ENCODE data around the gene XRN1.
"Not testable (repeated sequence)": the region's sequence is repeated elsewhere in the genome, so short reads cannot be mapped to it uniquely, and the experiment has no call there.

Gene XRN1

GRCh38 chr3:142319094-142319493, 128.7 kb downstream of the XRN1 start:
- peak; percentile 79 for DNase-seq

GRCh38 chr3:142318331-142318730, 129.5 kb downstream of the XRN1 start:
- peak; percentile 64 for DNase-seq

DNA sequence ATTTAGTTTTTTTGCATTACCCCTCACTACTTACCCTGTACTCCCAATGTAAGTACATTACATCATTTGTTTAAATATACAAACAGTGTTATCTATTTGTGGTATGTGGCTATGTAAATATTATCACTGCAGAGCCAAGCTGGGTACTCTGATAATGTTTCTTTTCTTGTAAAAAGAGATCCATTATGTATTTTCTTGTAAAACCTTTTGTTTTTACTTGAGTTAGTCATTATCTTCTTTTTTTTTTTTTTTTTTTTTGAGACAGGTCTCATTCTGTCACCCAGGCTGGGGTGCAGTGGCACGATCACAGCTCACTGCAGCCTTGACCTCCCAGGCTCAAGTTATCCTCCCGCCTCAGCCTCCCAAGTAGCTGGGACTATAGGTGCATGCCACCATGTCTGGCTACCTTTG, 131.9 kb downstream of the XRN1 start:
- DNase-seq, result not testable (repeated sequence)

DNA sequence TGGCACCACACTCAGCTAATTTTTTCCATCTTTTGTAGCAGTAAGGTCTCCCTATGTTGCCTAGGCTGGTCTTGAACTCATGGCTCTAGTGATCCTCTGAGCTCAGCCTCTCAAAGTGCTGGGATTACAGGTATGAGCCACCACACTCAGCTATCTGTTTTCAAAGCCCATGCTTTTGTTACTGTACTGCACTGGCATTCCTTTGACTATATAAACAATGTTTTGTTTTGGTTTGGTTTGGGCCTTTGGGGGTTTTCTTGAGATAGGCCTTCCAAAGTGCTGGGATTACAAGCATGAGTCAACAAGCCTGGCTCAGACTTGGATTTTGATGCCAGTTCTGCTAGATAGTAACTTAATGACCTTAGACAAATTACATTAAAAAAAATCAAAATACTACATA, 132.8 kb downstream of the XRN1 start:
- DNase-seq, result peak; percentile 81

DNA sequence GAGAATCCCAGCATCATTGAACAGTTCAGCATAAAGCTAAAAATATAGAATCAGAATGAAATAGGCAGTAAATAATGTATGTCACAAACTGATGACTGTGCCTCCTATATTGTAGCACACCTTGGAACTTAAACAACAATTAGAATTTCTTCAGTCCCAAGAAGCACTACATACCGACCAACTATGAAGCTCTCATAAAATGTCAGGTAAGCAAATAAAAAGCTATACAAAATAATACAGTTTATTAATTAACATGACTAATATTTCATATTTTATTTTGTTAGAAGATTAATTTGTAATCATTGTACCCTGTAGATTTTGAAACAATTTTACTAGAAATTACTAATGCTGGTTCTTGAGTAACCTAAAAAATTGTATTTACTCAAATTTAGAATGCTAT, 137.4 kb downstream of the XRN1 start:
- no peak for DNase-seq

- not testable (repeated sequence) for DNase-seq
Measured at GRCh38 chr3:142302847-142303246, 145.0 kb downstream of the XRN1 start.

GRCh38 chr3:142298626-142299025, 149.2 kb downstream of the XRN1 start:
- no peak for DNase-seq

GRCh38 chr3:142296507-142296906, 151.3 kb downstream of the XRN1 start:
- DNase-seq, result no peak

DNA sequence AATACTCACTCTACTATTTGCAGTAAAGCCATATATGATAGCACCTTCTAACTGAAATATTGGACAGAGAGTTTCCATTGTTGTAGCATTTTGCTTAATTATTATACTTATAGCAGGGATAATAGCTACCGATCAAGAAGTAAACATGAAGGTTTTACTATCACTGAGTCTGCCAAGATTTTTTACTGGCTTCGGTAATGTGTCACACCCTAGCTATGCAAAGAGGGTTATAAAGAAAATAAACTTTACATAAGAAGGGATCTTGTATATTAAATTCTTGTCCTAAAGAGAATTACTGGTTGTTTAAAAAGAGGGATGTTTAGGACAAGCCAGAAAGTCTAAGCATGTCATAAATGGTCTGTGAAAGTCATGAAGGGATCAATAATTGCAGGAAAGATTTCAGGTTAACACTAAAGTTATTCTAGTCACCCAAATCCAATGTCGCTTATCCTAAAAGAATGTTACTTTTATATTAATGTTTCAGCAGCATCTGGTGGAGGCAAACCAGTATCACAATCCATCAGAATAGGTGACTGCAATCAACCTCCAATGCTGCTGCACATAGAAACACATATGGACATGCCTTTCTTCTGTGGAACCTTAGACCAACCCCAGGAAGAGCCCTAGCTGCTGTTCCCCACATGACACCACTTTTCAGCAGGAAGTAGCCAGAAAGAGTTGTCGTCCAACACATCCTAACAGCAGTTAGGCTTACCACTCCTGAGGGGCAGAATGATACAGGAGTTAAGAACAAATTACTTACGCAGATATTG, 159.8 kb downstream of the XRN1 start:
- DNase-seq, result no peak

- no peak for DNase-seq
Measured at GRCh38 chr3:142285083-142285517, 162.7 kb downstream of the XRN1 start.

DNA sequence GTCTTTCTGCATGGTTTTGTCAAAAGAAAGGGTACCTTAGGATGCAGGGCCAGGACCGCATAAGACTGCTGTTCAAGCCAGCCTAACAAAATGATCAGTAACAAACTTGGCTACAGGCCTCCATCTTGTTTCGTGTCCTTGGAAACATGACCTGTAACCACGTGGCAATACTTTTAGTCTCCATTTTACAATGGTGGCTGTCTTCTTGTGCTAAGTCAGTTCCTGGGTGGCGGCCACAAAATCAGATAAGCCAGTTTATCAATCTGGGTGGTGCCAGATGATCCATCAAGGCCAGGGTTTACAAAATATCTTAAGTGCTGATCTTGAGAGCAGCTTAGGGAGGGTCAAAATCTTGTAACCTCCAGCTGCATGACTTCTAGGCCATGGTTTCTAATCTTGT, 165.3 kb downstream of the XRN1 start:
- DNase-seq, result no peak

- DNase-seq, result no peak
Measured at GRCh38 chr3:142281474-142281873, 166.4 kb downstream of the XRN1 start.

- peak; percentile 70 for DNase-seq
Measured at GRCh38 chr3:142279965-142280590, 167.8 kb downstream of the XRN1 start.

DNA sequence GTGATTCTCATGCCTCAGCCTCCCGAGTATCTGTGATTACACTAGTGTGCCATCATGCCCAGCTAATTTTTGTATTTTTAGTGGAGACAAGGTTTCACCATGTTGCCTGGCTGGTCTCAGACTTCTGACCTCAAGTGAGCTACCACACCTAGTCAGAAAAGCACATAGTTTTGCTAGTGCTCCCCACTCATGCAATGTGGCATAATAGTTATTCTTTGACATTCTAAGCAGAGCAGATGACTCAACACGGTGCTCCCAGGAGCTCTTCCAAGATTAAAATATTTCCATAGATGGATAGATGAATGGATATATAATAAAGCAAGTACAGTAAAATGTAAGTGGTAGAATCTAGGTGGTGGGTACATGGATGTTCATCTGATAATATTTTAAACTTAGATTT, 169.4 kb downstream of the XRN1 start:
- DNase-seq, result peak; percentile 58

DNA sequence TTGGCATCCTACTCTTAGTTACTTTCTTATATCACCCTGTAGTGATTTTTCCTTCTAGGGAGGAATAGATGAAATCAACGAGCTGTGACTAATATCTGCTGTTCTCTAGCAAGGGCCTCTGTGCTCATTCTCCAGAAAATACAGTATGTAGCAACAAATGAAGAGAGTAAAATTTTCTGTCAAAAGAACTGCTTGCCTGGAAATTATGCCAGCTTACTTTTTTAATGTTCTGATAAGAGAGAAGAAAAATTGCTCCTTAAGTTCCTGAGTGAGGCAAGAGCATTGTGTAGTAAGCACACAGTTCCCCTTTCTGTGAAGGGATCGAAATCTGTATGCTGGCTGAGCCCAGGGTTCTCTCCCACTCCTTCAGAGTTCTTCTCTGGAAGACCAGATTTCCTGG, 171.1 kb downstream of the XRN1 start:
- DNase-seq, result peak; percentile 24

DNA sequence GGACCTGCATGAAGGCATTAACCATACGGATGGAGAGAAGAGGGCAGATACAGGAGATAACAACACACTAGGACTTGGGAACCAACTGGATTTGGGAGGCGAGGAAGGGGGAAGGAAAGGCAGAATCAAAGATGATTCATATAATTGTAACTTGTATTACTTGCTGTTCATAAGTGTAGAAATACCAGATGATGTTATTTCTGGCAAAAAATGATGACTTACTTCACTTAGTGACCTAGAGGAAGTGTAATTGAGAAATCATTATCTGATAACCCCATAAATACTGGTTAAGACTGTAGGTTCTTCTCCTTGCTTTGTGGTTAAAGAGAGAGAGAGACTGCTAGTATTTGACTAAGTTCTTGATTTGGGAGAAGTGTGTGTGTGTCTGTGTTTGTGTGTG, 172.0 kb downstream of the XRN1 start:
- DNase-seq, result peak; percentile 90

DNA sequence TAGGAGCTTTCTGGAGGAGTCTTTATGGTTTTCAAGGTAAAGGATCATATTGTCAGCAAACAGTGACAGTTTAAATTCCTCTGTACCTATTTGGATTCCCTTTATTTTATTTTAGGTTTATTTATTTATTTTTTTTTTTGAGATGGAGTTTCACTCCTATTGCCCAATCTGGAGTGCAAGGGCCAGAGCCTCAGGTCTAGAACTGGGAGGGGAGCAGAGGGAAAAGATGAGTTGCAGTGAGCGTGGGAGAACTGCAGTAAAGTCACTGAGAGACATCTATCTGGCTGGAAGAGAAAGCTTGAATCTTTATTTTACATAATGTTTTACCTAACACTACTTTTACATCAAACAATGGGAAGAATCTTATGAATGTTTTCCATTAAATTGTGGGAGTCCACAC, 172.9 kb downstream of the XRN1 start:
- DNase-seq, result no peak

DNA sequence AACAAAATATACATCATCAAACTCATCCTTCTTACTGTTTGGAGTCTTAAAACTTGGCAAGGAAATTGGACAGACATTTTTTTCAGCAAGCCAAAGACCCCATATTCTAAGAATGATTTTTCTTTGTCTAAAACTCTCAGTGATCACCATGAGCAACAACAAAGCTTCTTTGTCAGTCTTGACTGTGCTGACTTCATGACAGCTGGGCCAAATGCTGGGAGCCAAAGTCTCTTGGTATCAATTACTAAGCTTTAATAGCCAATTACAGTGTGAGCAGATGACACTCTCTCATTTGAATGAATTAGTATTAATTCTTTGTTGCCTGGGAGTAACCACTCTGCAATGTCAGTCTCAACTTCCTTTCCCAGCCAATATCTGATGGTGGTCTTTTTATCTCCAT, 174.3 kb downstream of the XRN1 start:
- no peak for DNase-seq

GRCh38 chr3:142272200-142272891, 175.5 kb downstream of the XRN1 start:
- peak; percentile 14 for DNase-seq

DNA sequence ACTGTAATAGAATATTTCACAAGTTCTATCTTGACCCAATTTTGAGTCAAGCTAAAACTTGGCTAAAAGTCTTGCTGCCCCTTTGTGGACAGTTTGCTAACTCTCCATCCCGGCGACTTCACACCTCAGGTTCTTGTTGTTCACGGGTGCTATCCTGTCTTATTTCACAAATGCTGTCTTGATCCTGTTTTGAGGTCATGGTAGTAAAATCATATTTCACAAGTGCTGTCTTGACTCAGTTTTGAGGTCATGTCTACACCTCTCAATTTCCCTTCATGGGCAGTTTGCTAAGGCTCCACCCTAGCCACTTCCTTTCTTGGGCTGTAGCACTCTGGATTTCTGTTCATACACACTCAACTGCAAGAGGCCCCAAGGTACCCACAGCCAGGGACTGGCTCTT, 177.4 kb downstream of the XRN1 start:
- no peak for DNase-seq

DNA sequence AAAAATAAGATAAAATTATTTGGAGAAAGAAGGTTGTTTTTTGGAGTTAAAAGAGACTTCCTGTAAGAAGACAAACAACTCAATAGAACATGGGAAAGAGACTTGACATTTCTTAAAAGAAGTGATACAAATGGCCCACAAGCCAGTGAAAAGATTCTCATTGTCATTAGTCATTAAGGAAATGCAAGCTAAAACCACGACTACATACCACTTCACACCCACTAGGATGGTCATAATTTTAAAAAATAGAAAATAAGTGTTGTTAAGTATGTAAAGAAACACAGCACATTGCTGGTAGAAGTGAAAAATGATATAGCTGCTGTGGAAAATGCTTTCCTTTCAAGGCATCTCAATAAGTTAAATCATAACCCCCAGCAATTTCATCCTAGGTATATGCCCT, 178.1 kb downstream of the XRN1 start:
- DNase-seq, result no peak

- DNase-seq, result no peak
Measured at GRCh38 chr3:142268426-142268825, 179.4 kb downstream of the XRN1 start.

DNA sequence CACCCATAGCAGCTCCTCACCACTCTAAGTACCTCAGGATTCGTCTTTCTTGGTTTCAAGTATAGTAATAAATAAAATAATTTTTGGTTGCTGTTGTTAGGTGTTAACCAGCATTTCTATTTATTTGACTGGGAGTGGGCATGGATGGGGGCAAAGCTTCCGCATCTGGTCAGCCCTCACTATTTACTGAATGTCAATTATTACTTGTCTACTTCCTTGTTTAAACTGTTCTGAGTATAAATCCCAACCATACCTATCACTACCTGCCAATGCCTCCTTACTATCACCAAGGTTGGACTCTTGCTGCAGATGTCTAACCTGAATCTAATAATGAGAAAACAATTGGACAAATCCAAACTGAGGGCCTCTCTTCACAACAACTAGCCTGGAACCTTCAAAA, 180.6 kb downstream of the XRN1 start:
- DNase-seq, result no peak

DNA sequence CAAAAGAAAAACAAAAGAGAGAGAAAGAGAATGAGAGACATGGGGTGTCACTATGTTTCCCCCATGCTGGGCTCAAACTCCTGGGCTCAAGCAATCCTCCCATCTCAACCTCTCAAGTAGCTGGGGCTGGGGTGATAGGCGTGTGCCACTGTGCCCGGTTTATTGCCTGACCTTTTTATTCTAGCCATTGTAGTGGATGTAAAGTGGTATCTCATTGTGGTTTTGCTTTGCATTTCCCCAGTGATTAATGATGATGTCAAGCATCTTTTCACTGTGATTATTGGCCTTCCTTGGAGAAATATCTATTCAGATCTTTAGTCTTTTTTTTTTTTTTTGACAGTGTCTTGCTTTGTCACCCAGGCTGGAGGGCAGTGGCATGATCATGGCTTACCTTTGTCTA, 184.7 kb downstream of the XRN1 start:
- DNase-seq, result no peak
